Fibroblast of lung (primary cell): ENCODE results near the gene NUFIP2.

Experiments used
- CTCF ChIP-seq, 2 donors: IDR thresholded peaks in 1 of 2; conservative IDR thresholded peaks in 1 of 2; 1 replicate in 1 of 2; 2 replicates in 1 of 2; pipeline ENCODE4 v1.5.1; 2011 to 2012; ENCODE audit warnings: low read length in 2 of 2, control low read depth in 1 of 2, inconsistent platforms in 1 of 2, low read depth in 1 of 2, mild to moderate bottlenecking in 1 of 2
- EZH2 ChIP-seq: IDR thresholded peaks from 2 replicates; pipeline ENCODE4 v1.5.1; 2012; ENCODE audit warnings: low read length, control low read depth, mild to moderate bottlenecking; ENCODE audit errors: missing control alignments

- TF ChIP-seq CTCF (conservative IDR thresholded peaks at IDR 0.05 in 1 of 2, IDR thresholded peaks at IDR 0.05 in 1 of 2; ENCODE audit: low read depth in 1 of 2, low read length in 2 of 2): no peak
- no peak for TF ChIP-seq EZH2
Observed at GRCh38 chr17:29215174-29215573, 78.8 kb downstream of the NUFIP2 start.
